Neuron (in vitro differentiated cells): ENCODE measurements around the gene KRTAP10-7.
"Not testable (repeated sequence)": the region's sequence is repeated elsewhere in the genome, so short reads cannot be mapped to it uniquely, and the experiment has no call there.

ENCODE experiments used
- H2AFZ ChIP-seq: one replicate; pipeline ENCODE4 v1.6.1; 2013; ENCODE audit warnings: low read depth, mild to moderate bottlenecking, inconsistent platforms, low read length, moderate library complexity
- H3K27me3 ChIP-seq: one replicate; pipeline ENCODE4 v1.6.1; 2013; ENCODE audit warnings: low read length; ENCODE audit not compliant: insufficient read depth
- H3K36me3 ChIP-seq: one replicate; pipeline ENCODE4 v1.6.1; 2013; ENCODE audit warnings: low read length; ENCODE audit not compliant: insufficient read depth
- H3K4me1 ChIP-seq: one replicate; pipeline ENCODE4 v1.6.1; 2013; ENCODE audit warnings: low read length; ENCODE audit not compliant: insufficient read depth
- H3K4me3 ChIP-seq: 2 replicates; pipeline ENCODE4 v1.5.1; 2013; ENCODE audit warnings: mild to moderate bottlenecking, low read length, moderate library complexity
- H3K9me3 ChIP-seq: one replicate; pipeline ENCODE4 v1.6.1; 2013; ENCODE audit warnings: low read length

KRTAP10-7 gene

DNA sequence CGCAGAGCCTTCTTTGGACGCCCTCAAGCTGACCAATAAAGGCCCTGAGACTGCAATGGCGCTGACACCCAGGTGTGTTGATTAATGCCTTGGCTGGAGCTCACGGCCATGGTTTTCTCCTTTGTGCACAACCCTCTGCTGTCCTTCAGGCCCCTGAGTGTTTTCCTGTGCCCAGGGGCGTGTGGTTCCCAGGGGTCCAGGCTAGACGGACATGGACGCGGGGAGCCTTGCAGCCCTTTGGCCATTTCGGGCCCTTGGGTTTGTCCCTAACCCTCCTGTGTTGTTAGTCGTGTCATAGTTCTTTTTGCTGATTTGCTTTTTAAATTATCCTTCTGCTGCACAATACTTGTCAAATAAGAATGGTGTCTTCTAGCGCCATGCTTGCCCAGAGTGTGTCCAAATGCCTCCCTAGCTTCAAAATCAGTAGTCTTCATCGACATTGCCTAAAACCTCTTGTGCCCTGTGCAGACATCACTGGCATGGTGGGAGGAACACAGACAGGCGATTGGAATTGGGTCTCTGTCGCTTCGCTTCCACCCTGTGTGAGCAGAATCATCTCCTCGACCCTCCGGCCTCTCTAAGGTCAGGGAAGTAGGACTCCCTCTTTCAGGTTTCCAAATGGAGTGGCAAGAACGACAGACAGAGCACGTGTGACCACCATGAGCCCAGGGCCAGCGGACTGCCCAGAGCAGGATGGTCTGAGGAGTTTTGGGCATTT is 24.9 kb upstream of the KRTAP10-7 start:
- H2AFZ ChIP-seq, result no peak overlapping the region
- H3K4me3 ChIP-seq, result no peak overlapping the region
- no peaks in the 10 kb centered on the region for H3K36me3 ChIP-seq
- peaks cover 7% of the 10 kb centered on the region for H3K9me3 ChIP-seq
- peaks cover 6% of the 10 kb centered on the region for H3K27me3 ChIP-seq
- H3K4me1 ChIP-seq, result no peaks in the 10 kb centered on the region

DNA sequence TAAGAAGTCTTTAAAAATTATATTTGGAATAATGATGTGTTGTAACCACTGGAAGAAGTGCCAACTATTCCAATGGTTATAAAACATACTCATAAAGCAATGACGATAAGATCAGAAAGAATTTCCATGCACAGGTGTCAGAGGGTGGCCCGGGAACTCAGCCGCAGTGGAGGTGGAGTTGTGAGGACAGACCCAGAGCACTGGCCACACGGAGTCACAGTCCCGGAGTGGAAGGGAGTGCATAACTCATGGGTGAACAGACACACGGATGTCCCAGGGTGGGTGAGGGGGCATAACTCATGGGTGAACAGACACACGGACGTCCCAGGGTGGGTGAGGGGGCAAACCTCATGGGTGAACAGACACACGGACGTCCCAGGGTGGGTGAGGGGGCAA is 24.4 kb upstream of the KRTAP10-7 start:
- Histone ChIP-seq H2AFZ (no peak overlapping the region), H3K4me1 (no peaks in the 10 kb centered on the region), H3K27me3 (peaks cover 6% of the 10 kb centered on the region), H3K36me3 (no peaks in the 10 kb centered on the region), H3K9me3 (peaks cover 7% of the 10 kb centered on the region), H3K4me3 (no peak overlapping the region)

GRCh38 chr21:44578371-44579055 is 21.9 kb upstream of the KRTAP10-7 start:
- Histone ChIP-seq H3K4me1 (peaks cover 5% of the 10 kb centered on the region), H2AFZ (no peak overlapping the region), H3K9me3 (no peaks in the 10 kb centered on the region), H3K4me3 (no peak overlapping the region), H3K27me3 (no peaks in the 10 kb centered on the region), H3K36me3 (no peaks in the 10 kb centered on the region)

- H3K4me1 ChIP-seq, result peaks cover 5% of the 10 kb centered on the region
- H3K27me3 ChIP-seq, result no peaks in the 10 kb centered on the region
- H2AFZ ChIP-seq, result no peak overlapping the region
- no peaks in the 10 kb centered on the region for H3K36me3 ChIP-seq
- no peak overlapping the region for H3K4me3 ChIP-seq
- no peaks in the 10 kb centered on the region for H3K9me3 ChIP-seq
Observed at GRCh38 chr21:44579056-44579832, 21.2 kb upstream of the KRTAP10-7 start.

- Histone ChIP-seq H2AFZ (no peak overlapping the region), H3K4me1 (peaks cover 5% of the 10 kb centered on the region), H3K4me3 (no peak overlapping the region), H3K9me3 (no peaks in the 10 kb centered on the region), H3K36me3 (no peaks in the 10 kb centered on the region), H3K27me3 (no peaks in the 10 kb centered on the region)
Observed at GRCh38 chr21:44579833-44580144, 20.6 kb upstream of the KRTAP10-7 start.

DNA sequence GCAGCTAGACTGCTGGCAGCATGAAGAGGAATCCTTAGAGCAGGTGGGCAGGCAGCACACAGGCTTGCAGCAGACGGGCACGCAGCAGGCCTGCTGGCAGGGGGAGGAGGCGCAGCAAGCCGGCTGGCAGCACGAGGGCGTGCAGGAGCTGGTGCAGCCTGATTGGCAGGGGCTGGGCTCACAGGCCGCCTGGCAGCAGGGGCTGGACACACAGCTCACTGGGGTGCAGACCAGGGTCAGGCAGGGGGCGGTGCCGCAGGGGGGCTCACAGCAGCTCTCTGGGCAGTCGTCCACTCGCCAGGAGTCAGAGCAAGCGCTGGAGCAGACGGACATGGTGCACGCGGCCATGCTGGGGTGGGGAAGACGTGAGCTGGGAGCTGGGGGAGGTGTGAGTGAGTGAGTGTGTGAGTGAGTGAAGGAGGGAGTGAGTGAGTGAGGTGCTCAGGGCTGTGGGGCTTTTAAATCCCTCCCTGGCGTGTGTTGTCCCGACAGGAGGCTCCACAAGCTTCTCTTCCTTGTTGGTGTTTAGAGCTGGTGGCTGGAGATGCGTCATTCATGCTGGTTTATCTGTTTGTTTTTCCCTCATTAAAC is 20.1 kb upstream of the KRTAP10-7 start, which contains the start of gene KRTAP10-5:
KRTAP10-5 (minus strand) TSS at position 374 of the 591 bp plus-strand sequence; CDS start at position 348, 26 bp downstream.
- H3K9me3 ChIP-seq, H3K27me3 ChIP-seq, H3K36me3 ChIP-seq, H2AFZ ChIP-seq, H3K4me3 ChIP-seq, H3K4me1 ChIP-seq: not testable (repeated sequence)

DNA sequence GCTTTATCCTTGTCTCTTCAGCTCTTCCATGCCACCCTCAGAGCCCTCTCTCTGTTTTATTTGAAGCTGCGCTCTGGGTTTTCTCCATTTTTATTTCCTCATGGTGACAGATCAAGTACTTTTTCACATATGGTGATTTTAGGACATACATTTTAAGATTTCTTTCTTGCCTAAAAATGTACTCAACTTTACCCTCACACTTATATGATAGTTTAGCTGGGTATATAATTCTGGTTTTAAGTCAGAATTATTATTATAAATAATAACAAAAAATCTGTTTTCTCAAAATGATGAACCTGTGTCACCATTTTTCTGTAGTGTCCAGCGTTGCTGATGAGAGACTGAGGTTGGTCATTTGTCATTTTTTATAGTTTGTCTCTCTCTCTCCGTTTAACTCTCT is 19.2 kb upstream of the KRTAP10-7 start:
- no peaks in the 10 kb centered on the region for H3K9me3 ChIP-seq
- H3K4me1 ChIP-seq, result peaks cover 5% of the 10 kb centered on the region
- no peaks in the 10 kb centered on the region for H3K27me3 ChIP-seq
- no peak overlapping the region for H2AFZ ChIP-seq
- no peak overlapping the region for H3K4me3 ChIP-seq
- no peaks in the 10 kb centered on the region for H3K36me3 ChIP-seq

DNA sequence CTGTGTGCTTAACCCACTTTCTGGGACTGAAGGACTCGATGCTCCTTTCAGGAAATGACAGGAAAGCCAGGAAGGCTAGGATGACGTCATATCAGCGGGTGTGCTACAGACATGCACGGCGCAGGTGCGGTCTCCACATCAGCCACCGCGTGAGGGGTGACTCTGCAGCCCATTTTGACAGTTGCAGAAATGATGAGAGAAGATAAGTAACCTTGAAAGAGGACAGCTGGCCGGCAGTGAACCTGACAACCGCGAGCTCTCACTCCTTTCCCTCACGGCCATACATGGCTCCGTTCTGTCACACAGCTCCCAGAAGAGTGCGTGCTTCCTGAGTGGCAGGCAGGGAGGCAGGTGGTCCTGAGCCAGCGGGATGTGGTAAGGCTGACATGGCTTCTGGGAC is 18.3 kb upstream of the KRTAP10-7 start:
- Histone ChIP-seq H2AFZ (no peak overlapping the region), H3K36me3 (no peaks in the 10 kb centered on the region), H3K4me3 (no peak overlapping the region), H3K4me1 (peaks cover 5% of the 10 kb centered on the region), H3K9me3 (no peaks in the 10 kb centered on the region), H3K27me3 (no peaks in the 10 kb centered on the region)

DNA sequence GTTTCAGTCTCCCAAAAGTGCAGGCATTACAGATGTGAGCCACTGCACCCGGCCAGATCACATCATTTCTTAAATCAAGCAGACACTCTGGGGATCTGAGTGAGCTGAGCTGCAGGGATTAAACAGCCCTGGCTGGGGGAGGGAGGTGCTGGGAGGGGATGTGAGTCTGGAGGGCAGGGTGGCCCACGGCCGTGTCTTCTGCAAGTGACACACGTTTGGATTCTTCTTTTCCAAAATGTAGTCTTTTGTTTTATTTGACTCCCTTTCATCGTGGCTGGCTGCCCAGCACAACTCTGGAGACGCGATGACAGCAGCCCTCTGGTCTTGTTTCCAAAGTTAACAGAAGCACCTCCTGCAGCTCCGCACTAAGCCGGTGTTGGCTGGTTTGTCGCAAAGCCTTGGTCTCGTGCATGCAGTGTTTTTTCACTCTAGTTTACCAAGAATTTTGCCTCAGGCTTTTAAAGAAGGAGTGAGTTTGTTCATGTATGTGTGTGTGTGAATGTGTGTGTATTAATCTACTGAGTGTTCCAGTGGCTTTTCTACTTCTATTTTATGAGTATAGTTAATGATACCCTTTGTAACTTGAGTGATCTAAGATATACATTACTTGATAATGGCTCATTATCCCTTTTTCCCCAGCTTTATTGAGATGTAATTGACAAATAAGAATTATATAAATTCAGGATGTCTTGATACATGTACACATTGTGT is 17.2 kb upstream of the KRTAP10-7 start:
- Histone ChIP-seq H3K4me3 (no peak overlapping the region), H3K27me3 (no peaks in the 10 kb centered on the region), H3K36me3 (no peaks in the 10 kb centered on the region), H3K9me3 (no peaks in the 10 kb centered on the region), H2AFZ (peak overlapping the region; percentile 48), H3K4me1 (peaks cover 5% of the 10 kb centered on the region)

GRCh38 chr21:44583800-44584147 is 16.6 kb upstream of the KRTAP10-7 start:
- Histone ChIP-seq H3K27me3 (no peaks in the 10 kb centered on the region), H3K4me1 (peaks cover 5% of the 10 kb centered on the region), H3K36me3 (no peaks in the 10 kb centered on the region), H3K4me3 (no peak overlapping the region), H3K9me3 (no peaks in the 10 kb centered on the region), H2AFZ (peak overlapping the region; percentile 48)

DNA sequence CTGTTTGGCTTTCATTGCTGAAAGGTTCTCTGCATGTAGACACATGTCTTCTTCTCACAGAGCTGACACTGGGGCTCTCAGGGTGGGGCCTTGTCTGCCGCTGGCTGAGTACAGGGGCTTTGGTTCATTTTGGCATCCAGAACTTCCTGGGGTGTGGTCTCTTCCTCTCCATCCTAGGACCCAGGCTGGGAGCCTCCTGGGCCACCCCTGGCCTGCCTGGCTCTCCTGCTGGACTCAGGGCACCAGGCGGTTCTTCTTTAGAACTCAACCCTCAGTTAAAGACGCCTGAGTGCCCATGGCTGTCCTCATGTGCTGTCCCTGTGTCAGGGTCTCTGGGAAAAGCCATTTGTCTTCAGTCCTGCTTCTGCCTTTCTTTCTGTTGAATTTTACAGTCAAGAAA is 14.5 kb upstream of the KRTAP10-7 start:
- no peaks in the 10 kb centered on the region for H3K27me3 ChIP-seq
- no peaks in the 10 kb centered on the region for H3K9me3 ChIP-seq
- no peak overlapping the region for H2AFZ ChIP-seq
- H3K4me3 ChIP-seq, result no peak overlapping the region
- no peaks in the 10 kb centered on the region for H3K36me3 ChIP-seq
- H3K4me1 ChIP-seq, result peaks cover 5% of the 10 kb centered on the region

GRCh38 chr21:44589094-44589493 is 11.3 kb upstream of the KRTAP10-7 start:
- no peak overlapping the region for H3K4me3 ChIP-seq
- no peak overlapping the region for H2AFZ ChIP-seq
- H3K36me3 ChIP-seq, result no peaks in the 10 kb centered on the region
- H3K9me3 ChIP-seq, result no peaks in the 10 kb centered on the region
- no peaks in the 10 kb centered on the region for H3K4me1 ChIP-seq
- H3K27me3 ChIP-seq, result no peaks in the 10 kb centered on the region
